Measurements from ENCODE around the gene PLVAP. TPM values are rescaled to one million over a fixed set of nuclear protein-coding genes. Genes with fewer than 3 reads are reported as not detected.
"Not testable (repeated sequence)": the region's sequence is repeated elsewhere in the genome, so short reads cannot be mapped to it uniquely, and the experiment has no call there.

PLVAP gene
- total and polyA plus RNA-seq, 2 experiments from 2014 or later = not detected

- not testable (repeated sequence) for H3K36me3 Mint-ChIP-seq (ENCODE audit: low read depth); H3K36me3 ChIP-seq (ENCODE audit: insufficient read depth); H3F3A ChIP-seq (replicated peaks; ENCODE audit: low read depth); H3K79me2 ChIP-seq (replicated peaks; ENCODE audit: insufficient read depth); H4K20me1 ChIP-seq (replicated peaks; ENCODE audit: insufficient read depth); H3K27ac Mint-ChIP-seq; H3K9me3 Mint-ChIP-seq; ATAC-seq; H3K4me2 ChIP-seq; H3K9me2 ChIP-seq (ENCODE audit: insufficient read depth); H3K4me1 Mint-ChIP-seq; H3K27me3 Mint-ChIP-seq (ENCODE audit: insufficient read depth, low read depth, poor library complexity); H3K4me3 ChIP-seq; H2AFZ ChIP-seq; H3K4me1 ChIP-seq (ENCODE audit: insufficient read depth); DNase-seq (ENCODE audit: low spot score); H3K27ac ChIP-seq (ENCODE audit: low read depth); H3K27me3 ChIP-seq (ENCODE audit: insufficient read depth); H3K4me3 Mint-ChIP-seq
These were observed 13.1 kb downstream of the PLVAP start for GRCh38 chr19:17363852-17364605.

GRCh38 chr19:17359905-17360800 is 17.0 kb downstream of the PLVAP start:
- no peak overlapping the region for H3K27ac ChIP-seq (ENCODE audit: low read depth)
- no peaks in the 10 kb centered on the region for H3K4me1 ChIP-seq (ENCODE audit: insufficient read depth)
- Mint-ChIP-seq H3K36me3 (ENCODE audit: low read depth) (no peaks in the 10 kb centered on the region), H3K27me3 (ENCODE audit: insufficient read depth, low read depth, poor library complexity) (peaks cover 7% of the 10 kb centered on the region), H3K27ac (no peak overlapping the region), H3K9me3 (no peaks in the 10 kb centered on the region), H3K4me1 (no peaks in the 10 kb centered on the region), H3K4me3 (no peak overlapping the region; the same call in 2 of the 3 replicates)
- H2AFZ ChIP-seq = no peak overlapping the region
- DNase-seq (ENCODE audit: low spot score) = no peak
- no peak overlapping the region for H3K4me3 ChIP-seq
- H3K79me2 ChIP-seq (replicated peaks; ENCODE audit: insufficient read depth) = no peaks in the 10 kb centered on the region
- no peak overlapping the region for H3K4me2 ChIP-seq
- no peaks in the 10 kb centered on the region for H4K20me1 ChIP-seq (replicated peaks; ENCODE audit: insufficient read depth)
- no peak for ATAC-seq
- no peaks in the 10 kb centered on the region for H3F3A ChIP-seq (replicated peaks; ENCODE audit: low read depth)
- no peaks in the 10 kb centered on the region for H3K9me2 ChIP-seq (ENCODE audit: insufficient read depth)
- no peaks in the 10 kb centered on the region for H3K36me3 ChIP-seq (ENCODE audit: insufficient read depth)
- H3K27me3 ChIP-seq (ENCODE audit: insufficient read depth) = no peaks in the 10 kb centered on the region
- TF ChIP-seq ETS1 (IDR thresholded peaks at IDR 0.05) = no peak
- TF ChIP-seq STAT1 (IDR thresholded peaks at IDR 0.05; ENCODE audit: unreplicated experiment) = no peak
- no peak for TF ChIP-seq CTCF (conservative IDR thresholded peaks at IDR 0.05; ENCODE audit: low read depth in 2 of 2)
- no peak for TF ChIP-seq POLR2AphosphoS5 (IDR thresholded peaks at IDR 0.05; ENCODE audit: low read depth)
- no peak for TF ChIP-seq EZH2 (IDR thresholded peaks at IDR 0.05; ENCODE audit: low read depth, unreplicated experiment)
- TF ChIP-seq ZNF331 (CRISPR knock-in tag; IDR thresholded peaks at IDR 0.05; ENCODE audit: low read depth) = no peak
- TF ChIP-seq ZNF462 (CRISPR knock-in tag; IDR thresholded peaks at IDR 0.05) = no peak
- no peak for TF ChIP-seq CREB1 (CRISPR knock-in tag; IDR thresholded peaks at IDR 0.05; ENCODE audit: low read depth)
